Coronary artery (tissue), 2 donors: ENCODE results near the gene CPA4.

Experiments
- DNase-seq: peaks from one replicate; pipeline ENCODE4 v3.0.0-alpha.2; 2017; ENCODE audit warnings: low spot score
- H3K27ac ChIP-seq, 2 donors: fragments of 200-600 bp; sonication (generic); one replicate each; pipeline ENCODE4 v1.5.1; 2016 to 2019
- H3K4me3 ChIP-seq: fragments of 200-600 bp; sonication (generic); 2 replicates; pipeline ENCODE4 v1.5.1; 2016; ENCODE audit warnings: mild to moderate bottlenecking, moderate library complexity
- TF ChIP-seq, protein P1 (sequence below): fragments of 200-600 bp; sonication (generic); IDR thresholded peaks from one replicate; pipeline ENCODE4 v1.5.1; 2019; ENCODE audit warnings: antibody characterized with exemption

CPA4 gene

DNA sequence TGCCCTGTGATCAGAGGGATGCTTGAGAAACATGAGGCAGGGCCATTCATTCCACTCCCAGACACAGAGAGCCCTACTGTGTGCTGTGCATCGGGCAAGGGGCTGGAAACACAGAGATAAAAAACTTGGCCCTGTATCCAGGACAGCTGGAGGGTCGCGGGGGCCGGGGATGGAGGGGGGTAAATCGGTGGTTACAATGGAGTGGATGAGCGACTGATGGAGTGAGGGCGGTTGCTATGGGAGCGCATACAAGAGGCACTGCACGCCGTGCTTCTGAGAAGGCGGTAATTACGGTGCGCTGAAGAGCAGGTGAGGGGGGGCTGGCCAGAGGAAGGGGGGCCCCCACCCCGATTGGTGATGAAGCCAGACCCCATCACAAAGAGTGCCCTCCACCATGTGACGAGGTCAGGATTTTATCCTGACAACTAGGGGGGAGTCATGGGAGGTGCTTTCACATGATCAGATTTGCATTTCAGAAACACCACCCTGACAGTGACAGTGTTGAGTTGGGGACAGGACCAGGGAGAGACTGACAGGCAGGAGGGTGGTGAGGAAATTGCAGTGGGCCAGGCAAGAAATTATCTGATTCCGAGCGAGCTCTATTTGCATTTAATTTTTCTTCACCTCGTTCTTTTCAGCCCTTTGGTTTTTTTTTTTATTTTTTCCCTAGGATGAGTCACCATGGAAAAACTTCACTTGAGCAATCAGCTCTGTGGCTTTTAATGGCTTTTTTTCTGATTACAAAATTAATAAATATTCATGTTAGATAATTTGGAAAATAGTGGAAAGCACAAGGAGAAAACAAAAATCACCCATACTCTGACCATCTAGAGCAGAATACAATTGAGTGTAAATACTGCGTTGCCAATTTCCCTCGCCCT is 59.5 kb downstream of the CPA4 start:
- H3K4me3 ChIP-seq: peak overlapping the region; percentile 14
- DNase-seq: no peak

DNA sequence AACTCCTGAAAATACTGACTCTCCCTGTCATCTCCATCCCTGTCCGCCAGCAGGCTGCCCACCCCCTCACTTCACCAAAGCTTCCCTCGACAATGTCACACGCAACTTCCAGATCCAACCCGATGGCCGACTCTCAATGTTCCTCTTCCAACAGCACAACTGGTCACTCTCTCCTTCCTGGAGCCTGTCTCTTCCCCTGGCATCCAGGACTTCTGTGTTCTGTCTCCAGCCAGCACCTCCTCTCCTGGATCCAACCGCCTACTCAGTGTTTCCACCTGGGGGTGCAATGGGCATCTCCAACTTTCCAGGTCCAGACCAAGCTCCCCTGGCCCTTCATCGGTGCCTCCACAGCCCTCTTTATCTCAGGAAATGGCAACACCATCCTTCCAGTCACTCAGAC is 60.2 kb downstream of the CPA4 start:
- Histone ChIP-seq H3K4me3 (no peak overlapping the region), H3K27ac (peak overlapping the region in 1 of 2 donors; percentile 62)
- DNase-seq: peak; percentile 62
- TF ChIP-seq, protein P1, sequence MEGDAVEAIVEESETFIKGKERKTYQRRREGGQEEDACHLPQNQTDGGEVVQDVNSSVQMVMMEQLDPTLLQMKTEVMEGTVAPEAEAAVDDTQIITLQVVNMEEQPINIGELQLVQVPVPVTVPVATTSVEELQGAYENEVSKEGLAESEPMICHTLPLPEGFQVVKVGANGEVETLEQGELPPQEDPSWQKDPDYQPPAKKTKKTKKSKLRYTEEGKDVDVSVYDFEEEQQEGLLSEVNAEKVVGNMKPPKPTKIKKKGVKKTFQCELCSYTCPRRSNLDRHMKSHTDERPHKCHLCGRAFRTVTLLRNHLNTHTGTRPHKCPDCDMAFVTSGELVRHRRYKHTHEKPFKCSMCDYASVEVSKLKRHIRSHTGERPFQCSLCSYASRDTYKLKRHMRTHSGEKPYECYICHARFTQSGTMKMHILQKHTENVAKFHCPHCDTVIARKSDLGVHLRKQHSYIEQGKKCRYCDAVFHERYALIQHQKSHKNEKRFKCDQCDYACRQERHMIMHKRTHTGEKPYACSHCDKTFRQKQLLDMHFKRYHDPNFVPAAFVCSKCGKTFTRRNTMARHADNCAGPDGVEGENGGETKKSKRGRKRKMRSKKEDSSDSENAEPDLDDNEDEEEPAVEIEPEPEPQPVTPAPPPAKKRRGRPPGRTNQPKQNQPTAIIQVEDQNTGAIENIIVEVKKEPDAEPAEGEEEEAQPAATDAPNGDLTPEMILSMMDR: no peak

More for the DNA sequence above, 59.5 kb downstream of the CPA4 start:
- TF ChIP-seq, protein P1: no peak
- peak overlapping the region; percentile 38 to 81 for H3K27ac ChIP-seq

- no peak overlapping the region for H3K4me3 ChIP-seq
- peak; percentile 82 for DNase-seq
- TF ChIP-seq, protein P1: no peak
- H3K27ac ChIP-seq: peak overlapping the region; percentile 44 to 87
Measured at GRCh38 chr7:130356121-130356875, 63.3 kb downstream of the CPA4 start.

- no peak overlapping the region for H3K4me3 ChIP-seq
- DNase-seq: peak; percentile 73
- TF ChIP-seq, protein P1: no peak
- peak overlapping the region; percentile 44 to 87 for H3K27ac ChIP-seq
Measured at GRCh38 chr7:130356876-130357611, 64.1 kb downstream of the CPA4 start.

DNA sequence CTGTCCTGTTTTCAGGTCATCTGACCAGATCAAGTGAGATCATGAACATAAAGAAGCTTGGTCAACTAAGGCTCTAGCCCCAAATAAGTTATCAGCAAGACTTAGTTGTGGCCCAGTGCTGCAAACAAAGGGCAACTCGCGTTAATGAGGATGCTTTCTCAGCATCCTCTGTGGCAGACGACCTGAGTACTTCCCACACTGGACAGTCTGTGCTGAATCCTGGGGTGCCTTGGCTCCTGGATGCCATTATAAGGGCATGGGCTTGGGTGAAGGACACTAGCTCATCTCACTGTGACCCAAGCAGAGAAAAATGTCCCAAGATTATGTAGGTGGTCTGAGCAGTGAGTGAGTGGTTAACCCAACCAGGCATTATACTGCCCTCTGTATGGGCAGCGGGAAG is 65.5 kb downstream of the CPA4 start:
- DNase-seq: peak; percentile 50
- TF ChIP-seq, protein P1: no peak
- Histone ChIP-seq H3K4me3 (no peak overlapping the region), H3K27ac (no peak overlapping the region)

GRCh38 chr7:130359276-130359857 is 66.4 kb downstream of the CPA4 start:
- Histone ChIP-seq H3K4me3 (no peak overlapping the region), H3K27ac (no peak overlapping the region)
- TF ChIP-seq, protein P1: no peak
- peak; percentile 28 for DNase-seq
